ENCODE measurements around the gene PDIA4. TPM values are rescaled to one million over a fixed set of nuclear protein-coding genes. Genes with fewer than 3 reads are reported as not detected.

The PDIA4 gene
- total and polyA plus RNA-seq, 2 of the 8 experiments (the other 6 are each of a cell fraction or from before 2014, with no cell fraction given) = 119 to 303 TPM

GRCh38 chr7:149077594-149077993, 49.3 kb upstream of the PDIA4 start (continued):
- TF ChIP-seq E2F6 (IDR thresholded peaks at IDR 0.05) (no peak), SP2 (IDR thresholded peaks at IDR 0.05; ENCODE audit: low read length) (no peak), CBX8 (IDR thresholded peaks at IDR 0.05; ENCODE audit: borderline replicate concordance, low read depth, low read length) (no peak), BRCA1 (IDR thresholded peaks at IDR 0.05; ENCODE audit: low read depth, low read length) (no peak), GABPA (IDR thresholded peaks at IDR 0.05; ENCODE audit: borderline replicate concordance, insufficient read depth, low read length) (no peak), CBX5 (IDR thresholded peaks at IDR 0.05; ENCODE audit: low read depth, low read length) (no peak)
- TF ChIP-seq, protein P1, sequence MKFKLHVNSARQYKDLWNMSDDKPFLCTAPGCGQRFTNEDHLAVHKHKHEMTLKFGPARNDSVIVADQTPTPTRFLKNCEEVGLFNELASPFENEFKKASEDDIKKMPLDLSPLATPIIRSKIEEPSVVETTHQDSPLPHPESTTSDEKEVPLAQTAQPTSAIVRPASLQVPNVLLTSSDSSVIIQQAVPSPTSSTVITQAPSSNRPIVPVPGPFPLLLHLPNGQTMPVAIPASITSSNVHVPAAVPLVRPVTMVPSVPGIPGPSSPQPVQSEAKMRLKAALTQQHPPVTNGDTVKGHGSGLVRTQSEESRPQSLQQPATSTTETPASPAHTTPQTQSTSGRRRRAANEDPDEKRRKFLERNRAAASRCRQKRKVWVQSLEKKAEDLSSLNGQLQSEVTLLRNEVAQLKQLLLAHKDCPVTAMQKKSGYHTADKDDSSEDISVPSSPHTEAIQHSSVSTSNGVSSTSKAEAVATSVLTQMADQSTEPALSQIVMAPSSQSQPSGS (IDR thresholded peaks at IDR 0.05; ENCODE audit: low read length) = no peak
